Lung (tissue), 12 donors: ENCODE measurements around the gene MED12L. TPM values are rescaled to one million over a fixed set of nuclear protein-coding genes. Genes with fewer than 3 reads are reported as not detected.

Experiments used
- ATAC-seq: fragments of 200-7000 bp; cut with Tn5 transposase; one replicate; pipeline ENCODE4 v1.9.1; 2020; ENCODE audit warnings: moderate number of reproducible peaks; ENCODE audit not compliant: insufficient read depth, low FRiP score
- DNase-seq, 3 donors: peaks; one replicate each; pipeline ENCODE4 v3.0.0-alpha.2; 2013 to 2017
- H3K27ac ChIP-seq, 2 donors: one replicate each; pipeline ENCODE4 v1.5.1; 2013; ENCODE audit warnings: mild to moderate bottlenecking in 2 of 2, moderate library complexity in 2 of 2, control low read depth in 1 of 2, inconsistent platforms in 1 of 2, low read depth in 1 of 2, low read length in 1 of 2
- H3K27me3 ChIP-seq, 3 donors: one replicate each; pipeline ENCODE4 v1.5.1; 2013; ENCODE audit warnings: low read length in 2 of 3; ENCODE audit not compliant: control insufficient read depth in 3 of 3, insufficient read depth in 3 of 3
- H3K36me3 ChIP-seq, 4 donors: one replicate each; pipeline ENCODE4 v1.5.1; 2013; ENCODE audit warnings: low read length in 4 of 4, mild to moderate bottlenecking in 1 of 4, moderate library complexity in 1 of 4; ENCODE audit not compliant: control insufficient read depth in 4 of 4, insufficient read depth in 4 of 4
- H3K4me1 ChIP-seq, 5 donors: one replicate each; pipeline ENCODE4 v1.5.1; 2013; ENCODE audit warnings: low read length in 5 of 5, mild to moderate bottlenecking in 2 of 5, moderate library complexity in 1 of 5; ENCODE audit not compliant: control insufficient read depth in 5 of 5, insufficient read depth in 5 of 5
- H3K4me3 ChIP-seq: one replicate; pipeline ENCODE4 v1.5.1; 2013; ENCODE audit warnings: mild to moderate bottlenecking, control low read depth, moderate library complexity
- H3K9ac ChIP-seq, 2 donors: one replicate each; pipeline ENCODE4 v1.5.1; 2013; ENCODE audit warnings: low read length in 2 of 2, control low read depth in 1 of 2; ENCODE audit not compliant: insufficient read depth in 1 of 2
- H3K9me3 ChIP-seq, 4 donors: one replicate each; pipeline ENCODE4 v1.5.1; 2013; ENCODE audit warnings: low read length in 3 of 4, mild to moderate bottlenecking in 1 of 4, moderate library complexity in 1 of 4; ENCODE audit not compliant: control insufficient read depth in 4 of 4, insufficient read depth in 3 of 4
- CTCF ChIP-seq: IDR thresholded peaks from 2 replicates; pipeline ENCODE4 v1.5.1; 2012; ENCODE audit warnings: mild to moderate bottlenecking; ENCODE audit errors: control extremely low read depth, extremely low read depth
- WGBS, 2 donors: extraction: QIAGEN DNeasy Blood & Tissue Kit; methylation state at CpG; one replicate each; pipeline ENCODE4 v1.1.7; 2013; 5-methylcytosine and 5-hydroxymethylcytosine counted together
- polyA plus RNA-seq, 2 donors: library from polyadenylated mRNA; stranded (reverse); fragments of 200-250 nt; gene quantifications; one replicate each; pipeline ENCODE4 v1.2.1, GENCODE V29; 2013
- total RNA-seq, 2 donors: library from RNA; depleted of rRNA in 1 of 2; stranded (reverse); fragments of >200 nt in 1 of 2; gene quantifications; one replicate each; pipeline ENCODE4 v1.2.1, GENCODE V29; 2014 to 2021
- donor health status: control.
- donor health status: control.
- donor health status: Bipolar disorder and iron deficiency.
- donor health status: healthy.
- donor health status: DM: yes; HTN: yes; CAD: no.

Gene MED12L
- total and polyA plus RNA-seq, 4 donors = 0.02 to 0.82 (median 0.30) TPM

- DNase-seq (peak; percentile 46 to 89 (median 88)), ATAC-seq (peak; percentile 47)
- H3K36me3 ChIP-seq = peaks cover 0 to 47% (median 22%) of the 10 kb centered on the region in 4 donors
- peaks cover 0 to 9% (median 5%) of the 10 kb centered on the region in 4 donors for H3K9me3 ChIP-seq
- peaks cover 0 to 5% (median 0%) of the 10 kb centered on the region in 5 donors for H3K4me1 ChIP-seq
- H3K27me3 ChIP-seq = no peaks in the 10 kb centered on the region
- TF ChIP-seq CTCF = no peak
- no peak overlapping the region for H3K4me3 ChIP-seq
- H3K9ac ChIP-seq = no peak overlapping the region
- WGBS, 2 donors = 51 to 60% methylated on average over 5 of the region's 5 CpGs
- H3K27ac ChIP-seq = no peak overlapping the region
Measured at GRCh38 chr3:151445273-151446001, 360.0 kb downstream of the MED12L start.

- Histone ChIP-seq H3K9ac (no peak overlapping the region), H3K27me3 (no peaks in the 10 kb centered on the region), H3K9me3 (peaks cover 0 to 9% (median 5%) of the 10 kb centered on the region in 4 donors), H3K4me1 (peaks cover 0 to 5% (median 0%) of the 10 kb centered on the region in 5 donors), H3K27ac (no peak overlapping the region), H3K36me3 (peaks cover 0 to 49% (median 23%) of the 10 kb centered on the region in 4 donors), H3K4me3 (no peak overlapping the region)
- no peak for TF ChIP-seq CTCF
- ATAC-seq (no peak), DNase-seq (no peak)
- WGBS, 2 donors = 53 to 56% methylated on average over 3 of the region's 3 CpGs
Measured at GRCh38 chr3:151446002-151446340, 360.5 kb downstream of the MED12L start.

GRCh38 chr3:151452368-151452767 is 366.9 kb downstream of the MED12L start:
- WGBS, 2 donors = 0 to 46% methylated on average over 1 of the region's 1 CpG
- no peak for ATAC-seq

More at GRCh38 chr3:151452368-151452767, 366.9 kb downstream of the MED12L start:
- peaks cover 0 to 51% (median 23%) of the 10 kb centered on the region in 4 donors for H3K36me3 ChIP-seq
- H3K4me1 ChIP-seq = peaks cover 0 to 9% (median 0%) of the 10 kb centered on the region in 5 donors
- no peak for DNase-seq
- H3K27me3 ChIP-seq = no peaks in the 10 kb centered on the region
- no peak for TF ChIP-seq CTCF
- H3K4me3 ChIP-seq = no peak overlapping the region
- H3K9ac ChIP-seq = no peak overlapping the region
- H3K27ac ChIP-seq = no peak overlapping the region
- peaks cover 0 to 9% (median 5%) of the 10 kb centered on the region in 4 donors for H3K9me3 ChIP-seq
